ENCODE results near the gene FOXJ1. TPM values are rescaled to one million over a fixed set of nuclear protein-coding genes. Genes with fewer than 3 reads are reported as not detected.
A peak's percentile ranks its signal among the peaks of the same experiment; 100 is the strongest.

Gene FOXJ1
- total and polyA plus RNA-seq, 2 donors, result 0.90 to 1.4 TPM

DNA sequence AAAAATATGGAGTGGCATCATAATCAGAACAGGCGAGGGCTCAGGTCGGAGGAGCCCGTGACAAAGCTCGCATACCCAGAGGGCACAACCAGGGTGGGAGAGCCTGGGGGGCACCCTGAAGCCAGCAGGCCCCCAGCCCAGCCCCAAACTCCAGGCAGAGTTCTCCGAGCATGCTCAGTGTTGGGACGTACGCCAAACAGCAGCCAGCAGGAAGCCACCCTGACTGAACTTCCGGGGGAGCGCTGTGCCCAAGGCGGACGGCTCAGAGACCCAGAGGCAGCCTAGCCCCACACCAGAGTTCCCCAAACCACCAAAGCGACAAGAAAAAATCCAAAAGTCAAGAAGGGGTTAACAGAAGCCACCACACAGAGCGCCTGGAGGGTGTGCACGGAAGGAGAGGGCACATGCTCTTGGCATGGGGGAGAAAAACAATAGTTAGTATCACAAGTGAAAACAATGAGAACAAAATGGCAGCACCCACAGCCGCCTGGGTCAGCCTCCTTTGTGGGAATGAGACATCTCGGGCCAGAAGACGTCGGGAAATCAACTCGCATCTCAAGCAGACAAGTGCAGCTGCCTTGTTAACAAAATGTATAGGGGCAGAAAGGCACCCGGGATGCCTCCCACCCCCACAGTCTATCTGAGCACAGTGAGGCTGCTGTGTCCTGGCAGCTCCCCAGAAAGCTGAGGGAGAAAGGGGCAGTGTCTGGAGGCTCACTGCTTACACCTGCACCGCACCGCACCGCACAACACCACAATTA, 49.3 kb downstream of the FOXJ1 start:
- Histone ChIP-seq H3K4me1 (ENCODE audit: insufficient read depth) (no peaks in the 10 kb centered on the region), H3K27ac (ENCODE audit: low read depth) (no peak overlapping the region), H3K36me3 (ENCODE audit: insufficient read depth) (peaks cover 2% of the 10 kb centered on the region), H3K4me3 (ENCODE audit: low read depth, low read length) (no peak overlapping the region)
- DNase-seq (ENCODE audit: extremely low spot score), result no peak
- WGBS, result 69% methylated on average over 23 of the region's 23 CpGs

DNA sequence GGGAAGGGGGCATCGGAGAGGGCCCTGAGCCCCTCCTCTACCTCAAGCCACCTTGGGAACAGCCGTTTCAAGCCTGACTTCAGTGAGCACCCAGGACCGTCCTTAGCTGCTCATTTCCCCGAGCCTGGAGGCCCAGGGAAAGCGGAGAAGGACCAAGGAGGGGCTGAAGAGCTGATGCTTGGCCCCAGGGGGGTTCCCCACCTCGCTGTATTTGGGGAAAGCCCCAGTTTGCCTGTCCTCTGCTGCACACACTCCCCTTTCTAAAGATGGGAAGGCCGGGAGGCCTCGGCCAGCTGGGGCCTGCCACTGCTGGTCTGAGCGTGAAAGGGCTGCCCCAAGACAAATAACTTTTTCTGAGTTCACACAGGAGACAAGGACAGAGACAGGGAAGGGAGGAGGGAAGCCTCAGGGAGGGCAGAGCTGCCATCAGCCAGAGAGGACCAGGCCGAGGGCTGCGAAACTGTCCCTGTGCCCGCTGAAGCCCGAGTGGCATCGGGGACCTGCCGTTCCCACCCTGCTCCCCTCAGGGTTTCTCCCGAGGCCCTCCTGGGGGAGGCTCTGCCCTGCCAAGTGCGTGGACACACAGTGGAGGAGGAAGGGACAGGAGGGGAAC, 50.4 kb downstream of the FOXJ1 start:
- Histone ChIP-seq H3K27ac (ENCODE audit: low read depth) (no peak overlapping the region), H3K4me1 (ENCODE audit: insufficient read depth) (no peaks in the 10 kb centered on the region), H3K4me3 (ENCODE audit: low read depth, low read length) (no peak overlapping the region), H3K36me3 (ENCODE audit: insufficient read depth) (peaks cover 2% of the 10 kb centered on the region)
- DNase-seq (ENCODE audit: extremely low spot score), result no peak
- WGBS, result 87% methylated on average over 17 of the region's 17 CpGs

DNA sequence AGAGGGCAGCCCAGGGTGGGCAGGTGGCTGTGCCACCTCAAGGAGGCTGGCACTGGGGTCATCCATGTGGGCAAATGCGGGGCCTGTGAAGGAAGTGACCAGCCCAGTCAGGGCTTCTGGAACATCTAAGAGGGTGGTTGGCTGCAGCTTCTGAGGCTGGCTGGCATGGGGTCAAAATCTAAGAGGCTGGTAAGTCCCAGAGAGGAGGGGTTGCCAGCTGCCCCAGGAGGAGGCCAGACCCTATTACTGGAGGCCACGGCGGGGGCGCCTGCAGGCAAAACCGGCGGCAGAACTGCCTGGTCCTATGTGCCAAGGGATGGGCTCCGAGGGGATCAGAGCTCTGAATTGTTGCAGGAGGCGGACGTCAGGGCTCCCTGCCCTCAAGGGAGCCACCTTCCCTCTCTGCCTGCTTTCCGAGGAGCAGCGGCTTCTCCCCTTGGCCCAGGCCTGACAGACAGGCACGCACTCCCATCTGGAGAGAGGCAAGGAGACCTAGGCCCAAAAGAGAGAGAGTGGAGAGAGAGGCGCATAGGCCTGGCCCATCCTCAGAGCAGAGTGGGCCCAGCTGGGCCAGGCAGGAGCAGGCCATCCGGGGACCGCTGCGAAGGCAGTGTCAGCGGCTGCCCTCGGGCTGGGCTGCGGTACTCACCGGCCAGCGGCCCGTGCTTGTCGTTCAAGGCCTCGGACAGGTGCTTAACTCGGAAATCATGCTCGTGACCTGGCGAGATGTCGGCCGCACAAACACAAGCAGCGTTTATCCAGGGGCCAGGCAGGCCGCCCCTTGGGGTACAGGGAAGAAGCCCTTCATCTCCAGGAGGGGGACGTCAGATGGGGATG, 51.1 kb downstream of the FOXJ1 start:
- WGBS, result 88% methylated on average over 32 of the region's 32 CpGs
- Histone ChIP-seq H3K4me1 (ENCODE audit: insufficient read depth) (no peaks in the 10 kb centered on the region), H3K27ac (ENCODE audit: low read depth) (no peak overlapping the region)

DNA sequence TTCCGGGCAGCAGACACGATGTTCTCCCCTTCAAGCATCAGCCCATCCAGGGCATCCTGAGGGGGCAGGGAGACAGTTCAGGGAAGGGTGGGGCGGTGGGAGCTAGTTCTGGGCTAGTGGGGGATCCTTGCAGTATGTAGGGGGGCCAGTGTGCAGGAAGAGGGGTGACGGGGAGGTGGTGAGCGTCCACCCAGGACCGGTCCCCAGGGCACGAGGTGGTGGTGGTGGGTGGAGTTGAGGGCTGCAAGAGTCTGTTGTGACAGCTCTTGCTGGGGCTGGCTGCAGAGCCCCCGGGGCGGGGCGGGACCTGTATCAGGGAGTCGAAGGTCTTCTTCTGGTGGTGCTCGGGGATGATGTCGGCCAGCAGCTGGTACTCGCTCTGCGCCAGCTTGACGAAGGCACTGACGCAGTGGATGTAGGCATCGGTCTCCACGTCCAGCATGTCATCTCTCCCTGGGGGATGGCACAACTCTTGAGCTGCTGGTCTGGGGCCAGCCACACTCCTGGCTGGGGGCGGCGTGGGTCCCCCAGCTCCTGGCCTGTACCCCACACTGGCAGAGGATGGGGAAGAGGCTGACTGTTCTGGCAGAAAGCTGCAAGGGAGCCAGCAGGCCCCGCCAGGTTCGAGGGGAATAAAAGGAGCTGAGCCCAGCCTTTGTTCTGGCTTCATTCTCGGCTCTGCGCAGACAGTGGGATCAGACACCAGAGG, 52.0 kb downstream of the FOXJ1 start:
- peaks cover 6% of the 10 kb centered on the region for H3K36me3 ChIP-seq (ENCODE audit: insufficient read depth)
- H3K4me1 ChIP-seq (ENCODE audit: insufficient read depth), result no peaks in the 10 kb centered on the region
- WGBS, result 93% methylated on average over 25 of the region's 25 CpGs
- no peak overlapping the region for H3K4me3 ChIP-seq (ENCODE audit: low read depth, low read length)
- H3K27ac ChIP-seq (ENCODE audit: low read depth), result no peak overlapping the region
- DNase-seq (ENCODE audit: extremely low spot score), result no peak

More for the DNA sequence above, 51.1 kb downstream of the FOXJ1 start:
- DNase-seq (ENCODE audit: extremely low spot score), result no peak
- Histone ChIP-seq H3K4me3 (ENCODE audit: low read depth, low read length) (no peak overlapping the region), H3K36me3 (ENCODE audit: insufficient read depth) (peaks cover 6% of the 10 kb centered on the region)

DNA sequence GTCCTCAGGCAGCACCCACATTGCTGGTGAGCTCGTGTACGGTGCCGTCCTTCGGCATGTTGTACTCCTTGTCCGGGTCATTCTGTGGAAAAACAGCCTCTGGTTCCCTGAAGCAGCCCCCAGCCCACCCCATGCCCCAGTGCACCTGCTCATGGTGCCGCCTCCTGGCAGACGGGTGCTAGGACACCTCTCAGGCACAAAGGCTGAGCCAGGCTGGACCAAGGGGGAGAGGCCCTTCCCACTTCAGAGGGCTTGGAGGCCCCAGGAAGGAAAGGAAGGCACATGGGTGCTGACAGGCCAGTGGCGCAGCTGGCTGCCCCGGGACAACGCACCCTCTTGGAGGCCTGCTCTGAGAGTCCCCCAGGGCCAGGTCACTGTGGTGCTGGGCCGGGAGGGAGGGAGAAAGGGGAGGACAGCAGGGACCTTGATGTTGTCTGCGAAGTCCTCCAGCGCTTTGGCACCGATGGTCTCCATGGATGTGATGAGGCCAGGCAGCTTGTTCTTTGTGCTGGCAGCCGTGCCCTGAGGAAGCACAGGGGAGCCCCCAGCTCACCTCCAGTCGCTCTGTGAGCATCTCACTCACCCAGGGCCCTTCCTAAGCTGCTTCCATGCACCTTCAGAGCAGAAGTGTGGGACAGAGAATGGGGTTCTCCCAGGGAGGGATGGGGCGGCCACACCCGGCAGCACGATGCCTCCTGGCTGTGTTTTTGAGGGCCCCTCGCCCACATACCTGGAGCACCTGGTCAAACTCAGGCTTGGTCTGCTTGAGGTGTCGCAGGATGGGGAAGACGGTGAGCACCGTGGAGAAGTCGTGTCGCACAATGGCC, 52.8 kb downstream of the FOXJ1 start:
- DNase-seq (ENCODE audit: extremely low spot score), result no peak
- Histone ChIP-seq H3K36me3 (ENCODE audit: insufficient read depth) (peaks cover 6% of the 10 kb centered on the region), H3K4me3 (ENCODE audit: low read depth, low read length) (no peak overlapping the region), H3K4me1 (ENCODE audit: insufficient read depth) (no peaks in the 10 kb centered on the region), H3K27ac (ENCODE audit: low read depth) (no peak overlapping the region)
- WGBS, result 86% methylated on average over 25 of the region's 25 CpGs

DNA sequence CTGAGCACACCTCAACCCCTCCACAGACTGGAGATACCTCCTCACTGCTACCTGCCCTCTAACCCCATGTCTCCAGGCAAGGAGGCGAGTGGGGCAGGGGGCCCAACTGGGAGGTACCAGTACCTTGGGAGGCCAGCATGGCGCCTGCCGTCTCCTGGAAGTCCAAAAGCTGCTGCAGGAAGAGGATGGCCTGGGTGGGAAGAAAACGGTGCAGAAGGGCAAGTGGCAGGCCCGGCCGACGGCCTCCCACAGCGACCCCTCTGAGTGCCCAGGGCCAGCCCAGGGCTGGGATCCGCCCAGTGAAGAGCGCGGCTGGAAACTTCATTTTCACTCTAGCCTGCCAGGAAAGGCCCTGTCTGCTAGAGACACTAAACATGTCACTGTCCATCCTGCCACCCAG, 53.5 kb downstream of the FOXJ1 start:
- H3K36me3 ChIP-seq (ENCODE audit: insufficient read depth), result peaks cover 6% of the 10 kb centered on the region
- no peak overlapping the region for H3K27ac ChIP-seq (ENCODE audit: low read depth)
- DNase-seq (ENCODE audit: extremely low spot score), result no peak
- H3K4me3 ChIP-seq (ENCODE audit: low read depth, low read length), result no peak overlapping the region
- WGBS, result 92% methylated on average over 11 of the region's 11 CpGs
- no peaks in the 10 kb centered on the region for H3K4me1 ChIP-seq (ENCODE audit: insufficient read depth)

DNA sequence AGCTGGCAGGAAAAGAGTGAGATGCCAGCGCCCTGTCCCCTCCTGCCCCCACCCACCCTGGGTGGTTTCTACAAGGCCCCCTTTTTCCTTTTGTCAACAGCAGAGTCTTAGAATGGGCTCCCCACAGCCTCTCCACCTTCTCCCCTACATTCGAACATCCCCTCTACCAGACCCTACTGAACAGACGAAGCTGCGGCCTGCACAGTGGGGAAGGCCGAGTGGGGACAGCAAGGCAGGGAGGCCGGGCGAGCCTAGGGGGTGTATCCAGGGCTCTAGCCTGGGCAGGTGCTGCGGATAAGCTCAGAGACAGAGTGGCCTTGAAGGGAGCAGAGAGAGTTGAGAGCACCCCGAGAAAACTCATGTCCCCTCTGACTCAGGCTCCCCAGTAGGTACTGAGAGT, 54.7 kb downstream of the FOXJ1 start:
- no peak for DNase-seq (ENCODE audit: extremely low spot score)
- 97% methylated on average over 9 of the region's 9 CpGs for WGBS
- H3K36me3 ChIP-seq (ENCODE audit: insufficient read depth), result peaks cover 6% of the 10 kb centered on the region

More for the DNA sequence above, 54.7 kb downstream of the FOXJ1 start:
- no peaks in the 10 kb centered on the region for H3K4me1 ChIP-seq (ENCODE audit: insufficient read depth)
- H3K4me3 ChIP-seq (ENCODE audit: low read depth, low read length), result no peak overlapping the region
- no peak overlapping the region for H3K27ac ChIP-seq (ENCODE audit: low read depth)

Small RNA genes lying within 50 kb of the gene (small RNA-seq; reads per million reads assigned to genes)
- gene MIR6868, result 0.53 reads per million, percentile 49 among the genes with 10 or more reads in this experiment

Other genes with a start within 250 kb of the FOXJ1 start
- 15.2 TPM for gene TRIM65, start 244.3 kb downstream of the FOXJ1 start, total RNA-seq
- 21.5 TPM for gene TRIM65, start 244.3 kb downstream of the FOXJ1 start, polyA plus RNA-seq
- gene MRPL38, start 236.4 kb downstream of the FOXJ1 start, total RNA-seq, result 18.3 TPM
- 61.3 TPM for gene MRPL38, start 236.4 kb downstream of the FOXJ1 start, polyA plus RNA-seq
- gene FBF1, start 200.2 kb downstream of the FOXJ1 start, total RNA-seq, result 10.7 TPM
- gene FBF1, start 200.2 kb downstream of the FOXJ1 start, polyA plus RNA-seq, result 7.9 TPM
- 76.0 TPM for gene ACOX1, start 162.1 kb downstream of the FOXJ1 start, total RNA-seq
- 15.1 TPM for gene ACOX1, start 162.1 kb downstream of the FOXJ1 start, polyA plus RNA-seq
- 13.9 TPM for gene TEN1, start 162.0 kb downstream of the FOXJ1 start, total RNA-seq
- gene TEN1, start 162.0 kb downstream of the FOXJ1 start, polyA plus RNA-seq, result 16.2 TPM
- 3.5 TPM for gene CDK3, start 140.4 kb downstream of the FOXJ1 start, total RNA-seq
- gene CDK3, start 140.4 kb downstream of the FOXJ1 start, polyA plus RNA-seq, result 4.9 TPM
- gene EVPL, start 113.9 kb downstream of the FOXJ1 start, total RNA-seq, result 12.5 TPM
- 9.0 TPM for gene EVPL, start 113.9 kb downstream of the FOXJ1 start, polyA plus RNA-seq
- gene SRP68, start 68.7 kb downstream of the FOXJ1 start, total RNA-seq, result 34.7 TPM
- 54.8 TPM for gene SRP68, start 68.7 kb downstream of the FOXJ1 start, polyA plus RNA-seq
- not detected for gene GALR2, start 66.5 kb downstream of the FOXJ1 start, total RNA-seq
- 0.09 TPM for gene GALR2, start 66.5 kb downstream of the FOXJ1 start, polyA plus RNA-seq
- not detected for gene ZACN, start 62.1 kb downstream of the FOXJ1 start, total RNA-seq
- gene ZACN, start 62.1 kb downstream of the FOXJ1 start, polyA plus RNA-seq, result 2.2 TPM
- gene EXOC7, start 37.5 kb downstream of the FOXJ1 start, total RNA-seq, result 75.3 TPM
- gene EXOC7, start 37.5 kb downstream of the FOXJ1 start, polyA plus RNA-seq, result 74.8 TPM
- gene RNF157, start 99.2 kb upstream of the FOXJ1 start, total RNA-seq, result 1.9 TPM
- gene RNF157, start 99.2 kb upstream of the FOXJ1 start, polyA plus RNA-seq, result 5.8 TPM
- 5.4 TPM for gene UBALD2, start 124.1 kb upstream of the FOXJ1 start, total RNA-seq
- 22.4 TPM for gene UBALD2, start 124.1 kb upstream of the FOXJ1 start, polyA plus RNA-seq
- gene QRICH2, start 167.0 kb upstream of the FOXJ1 start, total RNA-seq, result 3.2 TPM
- gene QRICH2, start 167.0 kb upstream of the FOXJ1 start, polyA plus RNA-seq, result 2.4 TPM
- gene PRPSAP1, start 212.7 kb upstream of the FOXJ1 start, total RNA-seq, result 38.9 TPM
- gene PRPSAP1, start 212.7 kb upstream of the FOXJ1 start, polyA plus RNA-seq, result 40.5 TPM
- gene SPHK1, start 243.4 kb upstream of the FOXJ1 start, total RNA-seq, result 3.8 TPM
- 12.6 TPM for gene SPHK1, start 243.4 kb upstream of the FOXJ1 start, polyA plus RNA-seq

All from urinary bladder (tissue), 4 donors.